ENCODE data around the gene LANCL3.

DNA sequence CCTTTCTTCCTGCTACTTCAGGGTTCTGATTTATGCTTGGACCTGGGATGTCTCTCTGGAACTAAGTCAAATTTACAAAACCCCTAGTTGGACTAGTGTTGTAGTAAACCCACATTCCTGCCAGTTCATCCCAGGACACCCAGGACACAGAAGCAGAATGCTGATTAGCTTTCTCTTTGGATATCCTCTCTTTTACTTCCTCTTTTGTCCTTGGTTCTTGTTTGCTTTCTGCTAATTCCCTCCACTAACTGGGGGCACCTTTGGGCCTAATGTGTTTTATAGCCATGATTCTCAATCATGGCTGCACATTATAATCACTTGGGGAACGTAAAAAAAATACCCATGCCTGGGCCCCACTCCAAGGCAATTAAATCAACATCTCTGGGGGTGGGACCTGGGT, 42.5 kb downstream of the LANCL3 start:
- TF ChIP-seq EP300 (IDR thresholded peaks at IDR 0.05; ENCODE audit: borderline replicate concordance) (no peak), TAF1 (IDR thresholded peaks at IDR 0.05; ENCODE audit: low read depth) (no peak), RAD21 (IDR thresholded peaks at IDR 0.05; ENCODE audit: low read depth) (no peak)
- TF ChIP-seq, protein P1, sequence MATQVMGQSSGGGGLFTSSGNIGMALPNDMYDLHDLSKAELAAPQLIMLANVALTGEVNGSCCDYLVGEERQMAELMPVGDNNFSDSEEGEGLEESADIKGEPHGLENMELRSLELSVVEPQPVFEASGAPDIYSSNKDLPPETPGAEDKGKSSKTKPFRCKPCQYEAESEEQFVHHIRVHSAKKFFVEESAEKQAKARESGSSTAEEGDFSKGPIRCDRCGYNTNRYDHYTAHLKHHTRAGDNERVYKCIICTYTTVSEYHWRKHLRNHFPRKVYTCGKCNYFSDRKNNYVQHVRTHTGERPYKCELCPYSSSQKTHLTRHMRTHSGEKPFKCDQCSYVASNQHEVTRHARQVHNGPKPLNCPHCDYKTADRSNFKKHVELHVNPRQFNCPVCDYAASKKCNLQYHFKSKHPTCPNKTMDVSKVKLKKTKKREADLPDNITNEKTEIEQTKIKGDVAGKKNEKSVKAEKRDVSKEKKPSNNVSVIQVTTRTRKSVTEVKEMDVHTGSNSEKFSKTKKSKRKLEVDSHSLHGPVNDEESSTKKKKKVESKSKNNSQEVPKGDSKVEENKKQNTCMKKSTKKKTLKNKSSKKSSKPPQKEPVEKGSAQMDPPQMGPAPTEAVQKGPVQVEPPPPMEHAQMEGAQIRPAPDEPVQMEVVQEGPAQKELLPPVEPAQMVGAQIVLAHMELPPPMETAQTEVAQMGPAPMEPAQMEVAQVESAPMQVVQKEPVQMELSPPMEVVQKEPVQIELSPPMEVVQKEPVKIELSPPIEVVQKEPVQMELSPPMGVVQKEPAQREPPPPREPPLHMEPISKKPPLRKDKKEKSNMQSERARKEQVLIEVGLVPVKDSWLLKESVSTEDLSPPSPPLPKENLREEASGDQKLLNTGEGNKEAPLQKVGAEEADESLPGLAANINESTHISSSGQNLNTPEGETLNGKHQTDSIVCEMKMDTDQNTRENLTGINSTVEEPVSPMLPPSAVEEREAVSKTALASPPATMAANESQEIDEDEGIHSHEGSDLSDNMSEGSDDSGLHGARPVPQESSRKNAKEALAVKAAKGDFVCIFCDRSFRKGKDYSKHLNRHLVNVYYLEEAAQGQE (IDR thresholded peaks at IDR 0.05; ENCODE audit: low read depth) = no peak

Measured in Ishikawa (cell line).